ENCODE data around the gene CNOT11.
A peak's percentile ranks its signal among the peaks of the same experiment; 100 is the strongest.

The CNOT11 gene

GRCh38 chr2:101295895-101296294 lies 43.2 kb downstream of the CNOT11 start:
- no peak for TF ChIP-seq CTCF (conservative IDR thresholded peaks at IDR 0.05; ENCODE audit: control insufficient read depth, insufficient read depth, low read depth, low read length)
- peak; percentile 67 for DNase-seq (ENCODE audit: low read depth)
- no peak overlapping the region for H3K4me3 ChIP-seq (ENCODE audit: control insufficient read depth, low read depth, low read length)

- H3K4me3 ChIP-seq (ENCODE audit: control insufficient read depth, low read depth, low read length) = no peak overlapping the region
- peak; percentile 27 for DNase-seq (ENCODE audit: low read depth)
- no peak for TF ChIP-seq CTCF (conservative IDR thresholded peaks at IDR 0.05; ENCODE audit: control insufficient read depth, insufficient read depth, low read depth, low read length)
These were observed 43.7 kb downstream of the CNOT11 start for GRCh38 chr2:101296371-101296770.

GRCh38 chr2:101297383-101297782 lies 44.7 kb downstream of the CNOT11 start:
- TF ChIP-seq CTCF (conservative IDR thresholded peaks at IDR 0.05; ENCODE audit: control insufficient read depth, insufficient read depth, low read depth, low read length) = no peak
- no peak for DNase-seq (ENCODE audit: low read depth)
- H3K4me3 ChIP-seq (ENCODE audit: control insufficient read depth, low read depth, low read length) = no peak overlapping the region

GRCh38 chr2:101299604-101300003 lies 46.9 kb downstream of the CNOT11 start:
- no peak for TF ChIP-seq CTCF (conservative IDR thresholded peaks at IDR 0.05; ENCODE audit: control insufficient read depth, insufficient read depth, low read depth, low read length)
- DNase-seq (ENCODE audit: low read depth) = no peak
- H3K4me3 ChIP-seq (ENCODE audit: control insufficient read depth, low read depth, low read length) = no peak overlapping the region

GRCh38 chr2:101300164-101300563 lies 47.5 kb downstream of the CNOT11 start:
- TF ChIP-seq CTCF (conservative IDR thresholded peaks at IDR 0.05; ENCODE audit: control insufficient read depth, insufficient read depth, low read depth, low read length) = no peak
- no peak overlapping the region for H3K4me3 ChIP-seq (ENCODE audit: control insufficient read depth, low read depth, low read length)
- DNase-seq (ENCODE audit: low read depth) = no peak

GRCh38 chr2:101300836-101301235 lies 48.1 kb downstream of the CNOT11 start:
- no peak for TF ChIP-seq CTCF (conservative IDR thresholded peaks at IDR 0.05; ENCODE audit: control insufficient read depth, insufficient read depth, low read depth, low read length)
- no peak overlapping the region for H3K4me3 ChIP-seq (ENCODE audit: control insufficient read depth, low read depth, low read length)
- no peak for DNase-seq (ENCODE audit: low read depth)

GRCh38 chr2:101302016-101302415 lies 49.3 kb downstream of the CNOT11 start:
- no peak for TF ChIP-seq CTCF (conservative IDR thresholded peaks at IDR 0.05; ENCODE audit: control insufficient read depth, insufficient read depth, low read depth, low read length)
- no peak overlapping the region for H3K4me3 ChIP-seq (ENCODE audit: control insufficient read depth, low read depth, low read length)
- no peak for DNase-seq (ENCODE audit: low read depth)

All from fibroblast of mammary gland (primary cell).